Measurements from ENCODE around the gene SLC22A4. TPM values are rescaled to one million over a fixed set of nuclear protein-coding genes. Genes with fewer than 3 reads are reported as not detected.
A peak's percentile ranks its signal among the peaks of the same experiment; 100 is the strongest.

SLC22A4 gene
- total RNA-seq, 1 donor from 2014 or later: 0.06 TPM

DNA sequence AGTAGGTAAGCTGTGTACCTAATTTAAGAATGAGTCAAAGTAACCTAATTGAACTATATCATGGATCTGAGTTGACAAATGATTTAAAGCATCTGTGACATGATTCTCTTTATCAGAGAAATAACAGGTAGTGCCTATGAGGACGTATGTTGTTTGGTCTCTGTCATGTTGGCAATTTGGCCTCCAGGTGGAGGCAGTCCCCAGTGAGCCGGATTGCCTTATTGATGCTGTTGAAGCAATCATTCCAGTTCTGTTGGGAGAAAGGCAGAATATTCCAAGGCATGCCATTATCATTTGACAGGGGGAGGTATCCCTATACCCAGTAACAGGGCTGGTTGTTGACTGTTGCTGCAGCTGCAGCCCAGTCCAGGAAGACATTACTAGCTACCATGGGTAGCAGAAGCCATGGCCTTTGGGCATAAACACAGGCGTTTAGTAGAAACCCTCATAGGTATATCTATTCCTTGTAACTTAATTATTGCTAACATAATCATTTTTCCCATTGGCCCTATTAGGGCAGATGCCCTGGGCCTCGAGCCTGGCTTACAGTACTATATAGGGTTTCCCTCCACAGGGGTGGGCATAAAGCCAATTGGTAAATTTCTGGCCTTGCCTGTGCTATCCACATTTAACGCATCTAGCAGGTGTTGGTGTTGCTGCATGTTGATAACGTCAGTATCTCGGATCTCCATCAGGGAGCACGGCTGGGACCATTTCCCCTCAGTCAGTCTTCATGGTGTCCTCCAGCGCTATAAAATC lies 12.2 kb upstream of the SLC22A4 start:
- H3K36me3 Mint-ChIP-seq: no peaks in the 10 kb centered on the region
- H3F3A ChIP-seq (ENCODE audit: low read depth): no peaks in the 10 kb centered on the region
- no peaks in the 10 kb centered on the region for H3K36me3 ChIP-seq
- no peak overlapping the region for H3K27ac ChIP-seq
- no peaks in the 10 kb centered on the region for H3K9me3 ChIP-seq (ENCODE audit: low read depth)
- DNase-seq (ENCODE audit: low spot score): no peak
- no peak overlapping the region for H3K4me2 ChIP-seq
- no peak overlapping the region for H3K4me3 Mint-ChIP-seq
- TF ChIP-seq EZH2phosphoT487 (IDR thresholded peaks at IDR 0.05): no peak
- TF ChIP-seq, protein P1, sequence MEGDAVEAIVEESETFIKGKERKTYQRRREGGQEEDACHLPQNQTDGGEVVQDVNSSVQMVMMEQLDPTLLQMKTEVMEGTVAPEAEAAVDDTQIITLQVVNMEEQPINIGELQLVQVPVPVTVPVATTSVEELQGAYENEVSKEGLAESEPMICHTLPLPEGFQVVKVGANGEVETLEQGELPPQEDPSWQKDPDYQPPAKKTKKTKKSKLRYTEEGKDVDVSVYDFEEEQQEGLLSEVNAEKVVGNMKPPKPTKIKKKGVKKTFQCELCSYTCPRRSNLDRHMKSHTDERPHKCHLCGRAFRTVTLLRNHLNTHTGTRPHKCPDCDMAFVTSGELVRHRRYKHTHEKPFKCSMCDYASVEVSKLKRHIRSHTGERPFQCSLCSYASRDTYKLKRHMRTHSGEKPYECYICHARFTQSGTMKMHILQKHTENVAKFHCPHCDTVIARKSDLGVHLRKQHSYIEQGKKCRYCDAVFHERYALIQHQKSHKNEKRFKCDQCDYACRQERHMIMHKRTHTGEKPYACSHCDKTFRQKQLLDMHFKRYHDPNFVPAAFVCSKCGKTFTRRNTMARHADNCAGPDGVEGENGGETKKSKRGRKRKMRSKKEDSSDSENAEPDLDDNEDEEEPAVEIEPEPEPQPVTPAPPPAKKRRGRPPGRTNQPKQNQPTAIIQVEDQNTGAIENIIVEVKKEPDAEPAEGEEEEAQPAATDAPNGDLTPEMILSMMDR (IDR thresholded peaks at IDR 0.05): no peak
- TF ChIP-seq EZH2 (IDR thresholded peaks at IDR 0.05): no peak
- H2AFZ ChIP-seq (replicated peaks): no peak overlapping the region
- H3K9ac ChIP-seq: no peak overlapping the region
- H3K79me2 ChIP-seq (ENCODE audit: low read depth): no peaks in the 10 kb centered on the region
- peaks cover 8% of the 10 kb centered on the region for H3K4me1 ChIP-seq
- H3K4me1 Mint-ChIP-seq: peaks cover 18% of the 10 kb centered on the region
- no peaks in the 10 kb centered on the region for H3K27me3 ChIP-seq
- H4K20me1 ChIP-seq (ENCODE audit: low read depth): no peaks in the 10 kb centered on the region
- H3K9me3 Mint-ChIP-seq: peaks cover 8% of the 10 kb centered on the region
- H3K27me3 Mint-ChIP-seq (ENCODE audit: insufficient read depth, low read depth): peaks cover 5% of the 10 kb centered on the region
- H3K27ac Mint-ChIP-seq: no peak overlapping the region
- no peak overlapping the region for H3K4me3 ChIP-seq

DNA sequence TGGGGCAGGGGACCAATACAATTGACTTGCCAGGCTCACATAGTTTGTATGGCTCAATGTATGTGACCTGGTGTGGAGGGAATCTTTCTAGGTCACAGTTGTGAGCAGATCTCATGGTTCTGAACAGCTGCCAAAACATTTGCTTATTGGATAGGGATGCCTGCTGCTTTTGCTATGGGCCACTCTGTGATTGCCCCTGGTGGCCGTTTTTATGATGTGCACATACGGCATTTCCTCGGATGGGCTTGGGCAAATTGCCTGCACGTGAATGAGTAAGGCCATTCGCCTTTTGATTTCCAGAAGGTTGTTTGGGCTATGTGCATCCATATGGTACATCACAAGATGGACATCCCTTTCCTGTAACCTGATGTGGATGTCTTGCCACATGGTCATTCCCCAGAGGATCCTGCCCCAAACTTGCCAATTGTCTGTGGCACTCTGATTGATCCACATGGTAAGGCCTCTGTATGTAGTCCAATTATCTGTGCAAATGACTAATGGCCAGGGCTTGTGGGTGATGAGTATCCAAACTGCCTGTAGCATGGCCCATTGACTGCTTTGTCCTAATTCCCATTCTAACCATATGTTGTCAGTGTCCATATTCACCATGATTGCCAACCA lies 10.7 kb upstream of the SLC22A4 start:
- Mint-ChIP-seq H3K27ac (no peak overlapping the region), H3K36me3 (no peaks in the 10 kb centered on the region), H3K27me3 (ENCODE audit: insufficient read depth, low read depth) (peaks cover 4% of the 10 kb centered on the region), H3K4me3 (no peak overlapping the region), H3K4me1 (peaks cover 6% of the 10 kb centered on the region), H3K9me3 (peaks cover 8% of the 10 kb centered on the region)
- Histone ChIP-seq H4K20me1 (ENCODE audit: low read depth) (no peaks in the 10 kb centered on the region), H3F3A (ENCODE audit: low read depth) (no peaks in the 10 kb centered on the region), H3K27me3 (no peaks in the 10 kb centered on the region), H3K9ac (no peak overlapping the region), H2AFZ (replicated peaks) (no peak overlapping the region), H3K79me2 (ENCODE audit: low read depth) (no peaks in the 10 kb centered on the region), H3K4me3 (no peak overlapping the region), H3K36me3 (no peaks in the 10 kb centered on the region), H3K9me3 (ENCODE audit: low read depth) (no peaks in the 10 kb centered on the region), H3K27ac (no peak overlapping the region), H3K4me2 (no peak overlapping the region), H3K4me1 (no peaks in the 10 kb centered on the region)
- TF ChIP-seq EZH2 (IDR thresholded peaks at IDR 0.05): no peak
- TF ChIP-seq EZH2phosphoT487 (IDR thresholded peaks at IDR 0.05): no peak
- TF ChIP-seq, protein P1 (IDR thresholded peaks at IDR 0.05): peak; percentile 61
- no peak for DNase-seq (ENCODE audit: low spot score)

DNA sequence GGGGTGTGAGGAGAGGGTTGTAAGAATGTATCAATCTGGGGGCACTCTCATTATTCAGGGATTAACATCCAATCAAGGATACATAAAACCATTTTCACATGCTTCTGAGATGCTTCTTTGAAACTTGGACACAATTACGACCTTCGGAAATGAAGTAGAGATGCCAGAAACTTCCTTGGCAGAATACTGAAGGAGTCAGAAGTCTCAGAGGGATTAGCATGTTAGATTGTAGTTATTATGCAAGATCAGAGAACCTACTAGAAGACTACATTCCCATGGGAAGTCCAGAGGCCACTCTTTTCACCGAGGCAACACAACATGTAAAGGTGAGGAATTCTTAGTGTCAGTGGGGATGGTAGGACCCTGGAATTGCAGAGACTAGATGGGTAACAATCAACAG lies 5.1 kb upstream of the SLC22A4 start:
- no peaks in the 10 kb centered on the region for H3K79me2 ChIP-seq (ENCODE audit: low read depth)
- peaks cover 17% of the 10 kb centered on the region for H3F3A ChIP-seq (ENCODE audit: low read depth)
- Mint-ChIP-seq H3K9me3 (no peaks in the 10 kb centered on the region), H3K27me3 (ENCODE audit: insufficient read depth, low read depth) (no peaks in the 10 kb centered on the region), H3K4me1 (peaks cover 4% of the 10 kb centered on the region), H3K36me3 (no peaks in the 10 kb centered on the region), H3K27ac (no peak overlapping the region), H3K4me3 (no peak overlapping the region)
- H4K20me1 ChIP-seq (ENCODE audit: low read depth): no peaks in the 10 kb centered on the region
- no peak overlapping the region for H3K27ac ChIP-seq
- H3K4me1 ChIP-seq: peaks cover 11% of the 10 kb centered on the region
- H3K9ac ChIP-seq: no peak overlapping the region
- H3K4me3 ChIP-seq: no peak overlapping the region
- peaks cover under 1% of the 10 kb centered on the region for H3K27me3 ChIP-seq
- no peak overlapping the region for H2AFZ ChIP-seq (replicated peaks)
- DNase-seq (ENCODE audit: low spot score): no peak
- TF ChIP-seq EZH2 (IDR thresholded peaks at IDR 0.05): no peak
- TF ChIP-seq, protein P1 (IDR thresholded peaks at IDR 0.05): no peak
- no peak for TF ChIP-seq EZH2phosphoT487 (IDR thresholded peaks at IDR 0.05)
- H3K9me3 ChIP-seq (ENCODE audit: low read depth): no peaks in the 10 kb centered on the region
- no peak overlapping the region for H3K4me2 ChIP-seq
- H3K36me3 ChIP-seq: no peaks in the 10 kb centered on the region
